PC-9 (cell line): Measurements from ENCODE around the gene PROSER3. TPM values are rescaled to one million over a fixed set of nuclear protein-coding genes. Genes with fewer than 3 reads are reported as not detected.

Source experiments
- BruUV-seq: library from RNA; stranded (reverse); fragments of 400-500 nt; replicated peaks from 2 replicates; lab custom pipeline; 2021; lab: Mats Ljungman, UMichigan
- CTCF ChIA-PET: fragments of 300-600 bp; sonication (Branson Sonifier 250); formaldehyde crosslinking; loops from one replicate; lab custom pipeline; 2022; ENCODE audit warnings: antibody characterized with exemption; lab: Charles Lee
- POLR2A ChIA-PET: fragments of 300-600 bp; sonication (Branson Sonifier 250); formaldehyde crosslinking; loops from one replicate; lab custom pipeline; 2022; ENCODE audit warnings: antibody characterized with exemption; ENCODE audit not compliant: unreplicated experiment; lab: Charles Lee
- DNase-seq, 2 experiments: peaks; one replicate each; pipeline versions ENCODE4 v3.0.0 to v3.0.0-alpha.2; 2015 to 2022; ENCODE audit warnings: mixed read lengths in 1 of 2
- H2AFZ ChIP-seq: fragments of 200-600 bp; sonication (generic); 2 replicates; pipeline ENCODE4 v1.8.1; 2017; ENCODE audit warnings: antibody characterized with exemption
- H3F3A ChIP-seq: fragments of 200-600 bp; sonication (generic); 2 replicates; pipeline ENCODE4 v1.8.1; 2017; ENCODE audit warnings: antibody characterized with exemption, mild to moderate bottlenecking, low read depth; ENCODE audit not compliant: insufficient read depth
- H3K27ac ChIP-seq: fragments of 200-600 bp; sonication (generic); 2 replicates; pipeline ENCODE4 v1.6.1; 2016; ENCODE audit warnings: mixed run types
- H3K27me3 ChIP-seq: fragments of 200-600 bp; sonication (generic); 2 replicates; pipeline ENCODE4 v1.6.1; 2016; ENCODE audit warnings: low read depth, mixed run types; ENCODE audit not compliant: insufficient read depth
- H3K36me3 ChIP-seq: fragments of 200-600 bp; sonication (generic); 2 replicates; pipeline ENCODE4 v1.6.1; 2016; ENCODE audit warnings: low read depth, mixed run types
- H3K4me1 ChIP-seq: fragments of 200-600 bp; sonication (generic); replicated peaks from 2 replicates; pipeline ENCODE4 v1.6.1; 2016; ENCODE audit warnings: mixed run types; ENCODE audit not compliant: insufficient read depth
- H3K4me2 ChIP-seq: fragments of 200-600 bp; sonication (generic); 2 replicates; pipeline ENCODE4 v1.6.1; 2017; ENCODE audit warnings: mixed run types
- H3K4me3 ChIP-seq: fragments of 200-600 bp; sonication (generic); 2 replicates; pipeline ENCODE4 v1.6.1; 2016; ENCODE audit warnings: mixed run types
- H3K79me2 ChIP-seq: fragments of 200-600 bp; sonication (generic); 2 replicates; pipeline ENCODE4 v1.6.1; 2017; ENCODE audit warnings: low read depth, mixed run types
- H3K9me2 ChIP-seq: fragments of 200-600 bp; sonication (generic); 2 replicates; pipeline ENCODE4 v1.8.1; 2017; ENCODE audit warnings: mild to moderate bottlenecking; ENCODE audit not compliant: insufficient read depth
- H3K9me3 ChIP-seq: fragments of 200-600 bp; sonication (generic); 2 replicates; pipeline ENCODE4 v1.8.1; 2016; ENCODE audit warnings: low read depth; ENCODE audit not compliant: insufficient read depth
- H4K20me1 ChIP-seq: fragments of 200-600 bp; sonication (generic); 2 replicates; pipeline ENCODE4 v1.8.1; 2017; ENCODE audit not compliant: insufficient read depth
- EZH2 ChIP-seq: fragments of 200-600 bp; sonication (generic); IDR thresholded peaks from 2 replicates; pipeline ENCODE4 v1.8.0; 2017; ENCODE audit warnings: antibody characterized with exemption, low read depth
- intact Hi-C: fragments of 100-400 bp; cut with micrococcal nuclease; formaldehyde crosslinking; loops from one replicate; pipeline ENCODE4 v1.10.0; 2022; ENCODE audit not compliant: unreplicated experiment
- total RNA-seq: library from RNA; stranded (reverse); gene quantifications from 2 replicates; pipeline ENCODE4 v1.2.3, GENCODE V29; 2021
- TF ChIP-seq, protein P1 (sequence below): fragments of 200-600 bp; sonication (generic); conservative IDR thresholded peaks from 2 replicates; pipeline ENCODE4 v1.6.1; 2017; ENCODE audit warnings: mixed run types, antibody characterized with exemption, mild to moderate bottlenecking, moderate library complexity

The PROSER3 gene
- total RNA-seq, 1 experiment from 2014 or later = 52.2 TPM

DNA sequence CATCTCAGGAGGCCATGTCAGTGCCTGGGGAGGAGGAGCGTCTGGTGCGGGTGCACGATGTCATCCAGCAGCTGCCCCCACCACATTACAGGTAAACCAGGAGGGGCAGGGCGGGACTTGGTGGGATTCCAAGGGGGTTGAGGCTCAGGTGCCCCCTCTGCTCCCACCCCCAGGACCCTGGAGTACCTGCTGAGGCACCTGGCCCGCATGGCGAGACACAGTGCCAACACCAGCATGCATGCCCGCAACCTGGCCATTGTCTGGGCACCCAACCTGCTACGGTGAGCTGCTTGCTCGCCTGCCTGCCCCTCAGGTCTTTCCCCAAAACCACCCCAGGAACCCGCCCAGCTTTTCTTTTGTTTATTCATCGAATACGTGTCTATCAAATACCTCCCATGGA, 24.6 kb downstream of the PROSER3 start:
- Histone ChIP-seq H3K4me2 (no peak overlapping the region), H4K20me1 (no peaks in the 10 kb centered on the region), H3F3A (0 out of 2 replicates have a peak, but pooled peaks cover 4% of the 10 kb centered on the region), H3K4me3 (no peak overlapping the region), H3K27ac (no peak overlapping the region), H3K9me2 (no peaks in the 10 kb centered on the region), H3K9me3 (no peaks in the 10 kb centered on the region), H3K27me3 (peaks cover 8% of the 10 kb centered on the region; the same call in 1 of the 2 replicates), H3K4me1 (no peaks in the 10 kb centered on the region), H2AFZ (no peak overlapping the region), H3K36me3 (no peaks in the 10 kb centered on the region), H3K79me2 (no peaks in the 10 kb centered on the region)
- BruUV-seq = no TSS peak
- intact Hi-C loops = no loop called here
- POLR2A ChIA-PET = no interaction called here
- CTCF ChIA-PET = no interaction called here
- no peak for DNase-seq
- TF ChIP-seq, protein P1, sequence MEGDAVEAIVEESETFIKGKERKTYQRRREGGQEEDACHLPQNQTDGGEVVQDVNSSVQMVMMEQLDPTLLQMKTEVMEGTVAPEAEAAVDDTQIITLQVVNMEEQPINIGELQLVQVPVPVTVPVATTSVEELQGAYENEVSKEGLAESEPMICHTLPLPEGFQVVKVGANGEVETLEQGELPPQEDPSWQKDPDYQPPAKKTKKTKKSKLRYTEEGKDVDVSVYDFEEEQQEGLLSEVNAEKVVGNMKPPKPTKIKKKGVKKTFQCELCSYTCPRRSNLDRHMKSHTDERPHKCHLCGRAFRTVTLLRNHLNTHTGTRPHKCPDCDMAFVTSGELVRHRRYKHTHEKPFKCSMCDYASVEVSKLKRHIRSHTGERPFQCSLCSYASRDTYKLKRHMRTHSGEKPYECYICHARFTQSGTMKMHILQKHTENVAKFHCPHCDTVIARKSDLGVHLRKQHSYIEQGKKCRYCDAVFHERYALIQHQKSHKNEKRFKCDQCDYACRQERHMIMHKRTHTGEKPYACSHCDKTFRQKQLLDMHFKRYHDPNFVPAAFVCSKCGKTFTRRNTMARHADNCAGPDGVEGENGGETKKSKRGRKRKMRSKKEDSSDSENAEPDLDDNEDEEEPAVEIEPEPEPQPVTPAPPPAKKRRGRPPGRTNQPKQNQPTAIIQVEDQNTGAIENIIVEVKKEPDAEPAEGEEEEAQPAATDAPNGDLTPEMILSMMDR = no peak
- no peak for TF ChIP-seq EZH2

DNA sequence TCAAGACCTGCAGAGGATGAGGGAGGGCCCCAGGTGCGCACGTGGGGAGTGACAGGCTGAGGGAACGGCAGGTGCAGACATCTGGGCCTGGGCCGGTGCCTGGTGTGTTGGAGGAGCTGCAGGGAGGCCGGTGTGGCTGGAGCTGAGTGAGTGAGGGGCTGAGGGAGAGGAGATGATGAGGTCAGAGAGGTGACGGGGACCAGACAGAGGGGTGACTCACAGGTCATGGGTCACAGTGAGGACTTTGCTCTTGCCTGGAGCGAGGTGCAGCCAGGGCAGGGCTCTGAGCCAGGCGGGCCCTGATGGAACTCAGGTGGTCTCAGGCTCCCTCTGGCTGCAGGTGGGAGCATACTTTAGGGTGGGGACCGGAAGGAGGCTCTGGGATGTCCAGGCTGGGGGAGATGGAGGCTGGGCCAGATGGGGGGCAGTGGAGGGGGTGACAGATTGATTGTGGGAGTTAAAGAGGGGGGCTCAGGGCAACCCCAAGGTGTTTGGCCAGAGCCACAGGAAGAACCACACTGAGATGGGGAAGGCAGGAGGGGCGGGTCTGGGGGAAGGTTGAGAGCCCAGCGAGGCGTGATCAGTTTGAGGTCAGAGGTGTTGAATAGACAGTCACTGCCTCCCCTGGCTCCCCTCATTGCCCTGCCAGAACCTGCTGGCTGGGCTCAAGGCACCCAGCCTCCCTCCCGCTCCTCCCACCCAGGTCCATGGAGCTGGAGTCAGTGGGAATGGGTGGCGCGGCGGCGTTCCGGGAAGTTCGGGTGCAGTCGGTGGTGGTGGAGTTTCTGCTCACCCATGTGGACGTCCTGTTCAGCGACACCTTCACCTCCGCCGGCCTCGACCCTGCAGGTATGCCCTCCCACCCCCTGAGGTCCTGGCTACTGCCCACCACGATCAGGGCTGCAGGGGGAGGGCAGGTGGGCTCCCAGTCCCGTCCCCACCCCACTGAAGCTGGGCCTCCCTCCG, 25.8 kb downstream of the PROSER3 start:
- Histone ChIP-seq H3K4me2 (no peak overlapping the region), H3F3A (0 out of 2 replicates have a peak, but pooled peaks cover 4% of the 10 kb centered on the region), H4K20me1 (no peaks in the 10 kb centered on the region), H3K4me1 (no peaks in the 10 kb centered on the region), H2AFZ (no peak overlapping the region), H3K27me3 (peaks cover 12% of the 10 kb centered on the region), H3K27ac (no peak overlapping the region), H3K79me2 (no peaks in the 10 kb centered on the region), H3K4me3 (no peak overlapping the region), H3K9me2 (no peaks in the 10 kb centered on the region), H3K36me3 (no peaks in the 10 kb centered on the region), H3K9me3 (no peaks in the 10 kb centered on the region)
- BruUV-seq = no TSS peak
- POLR2A ChIA-PET = interaction anchor here (0.6 to 0.7 kb wide), 2 partner anchors 36 to 148 kb away, joined by 3 to 10 read pairs; no protein-coding TSS in a partner anchor
- no peak for DNase-seq
- TF ChIP-seq EZH2 = no peak
- TF ChIP-seq, protein P1 = no peak
- intact Hi-C loops = no loop called here
- CTCF ChIA-PET = interaction anchor here (0.6 kb wide), 2 partner anchors 33 to 102 kb away, joined by 5 to 7 read pairs; no protein-coding TSS in a partner anchor

DNA sequence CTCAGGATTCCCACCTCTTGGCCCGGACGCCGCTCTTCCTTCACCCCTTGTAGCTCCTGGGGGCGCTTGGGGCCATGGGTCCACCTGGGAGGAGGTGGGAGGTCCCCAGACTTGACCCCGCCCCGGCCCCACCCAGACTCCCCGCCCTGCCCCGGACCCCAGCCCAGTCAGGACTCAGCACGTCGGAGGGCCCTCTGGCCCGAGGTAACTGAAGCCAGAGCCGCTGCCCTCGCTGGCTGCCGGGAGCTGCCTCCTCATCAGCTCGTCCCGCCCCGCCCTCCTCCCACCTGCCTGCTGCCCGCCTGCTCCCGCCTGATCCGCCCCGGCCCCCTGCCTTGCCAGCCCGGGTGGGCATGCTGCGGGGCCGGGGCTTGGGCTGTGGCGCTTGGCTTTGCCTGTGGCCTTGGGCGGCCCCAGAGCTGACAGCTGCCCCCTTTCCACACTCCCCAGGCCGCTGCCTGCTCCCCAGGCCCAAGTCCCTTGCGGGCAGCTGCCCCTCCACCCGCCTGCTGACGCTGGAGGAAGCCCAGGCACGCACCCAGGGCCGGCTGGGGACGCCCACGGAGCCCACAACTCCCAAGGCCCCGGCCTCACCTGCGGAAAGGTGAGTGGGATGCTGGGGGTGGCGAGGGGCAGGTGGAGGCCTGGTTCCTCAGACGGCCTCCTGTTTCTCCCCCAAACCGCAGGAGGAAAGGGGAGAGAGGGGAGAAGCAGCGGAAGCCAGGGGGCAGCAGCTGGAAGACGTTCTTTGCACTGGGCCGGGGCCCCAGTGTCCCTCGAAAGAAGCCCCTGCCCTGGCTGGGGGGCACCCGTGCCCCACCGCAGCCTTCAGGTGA, 26.7 kb downstream of the PROSER3 start:
- intact Hi-C loops = no loop called here
- no peaks in the 10 kb centered on the region for H3K36me3 ChIP-seq
- no peak overlapping the region for H3K4me3 ChIP-seq
- H3K4me1 ChIP-seq = no peaks in the 10 kb centered on the region
- no peak overlapping the region for H2AFZ ChIP-seq
- no TSS peak for BruUV-seq
- no peaks in the 10 kb centered on the region for H3K79me2 ChIP-seq
- TF ChIP-seq, protein P1 = no peak
- no peak for TF ChIP-seq EZH2
- H3F3A ChIP-seq = 0 out of 2 replicates have a peak, but pooled peaks cover 4% of the 10 kb centered on the region
- no peaks in the 10 kb centered on the region for H3K9me3 ChIP-seq
- CTCF ChIA-PET = interaction anchor here (0.6 kb wide), 1 partner anchor 34 kb away, joined by 7 read pairs; no protein-coding TSS in a partner anchor
- no peaks in the 10 kb centered on the region for H4K20me1 ChIP-seq
- no peak overlapping the region for H3K27ac ChIP-seq
- H3K27me3 ChIP-seq = peaks cover 15% of the 10 kb centered on the region
- POLR2A ChIA-PET = interaction anchor here (0.6 kb wide), 1 partner anchor 37 kb away, joined by 3 read pairs; no protein-coding TSS in a partner anchor
- no peaks in the 10 kb centered on the region for H3K9me2 ChIP-seq
- H3K4me2 ChIP-seq = no peak overlapping the region
- DNase-seq = no peak
